HG02610 (cell line): ENCODE results near the gene MRPL22.
"Not testable (repeated sequence)": the region's sequence is repeated elsewhere in the genome, so short reads cannot be mapped to it uniquely, and the experiment has no call there.

ENCODE experiments used
- ATAC-seq: cut with Tn5 transposase; IDR thresholded peaks from one replicate; pipeline ENCODE4 v1.9.1; 2021; ENCODE audit warnings: mild to moderate bottlenecking, moderate library complexity; ENCODE audit not compliant: unreplicated experiment

The MRPL22 gene

DNA sequence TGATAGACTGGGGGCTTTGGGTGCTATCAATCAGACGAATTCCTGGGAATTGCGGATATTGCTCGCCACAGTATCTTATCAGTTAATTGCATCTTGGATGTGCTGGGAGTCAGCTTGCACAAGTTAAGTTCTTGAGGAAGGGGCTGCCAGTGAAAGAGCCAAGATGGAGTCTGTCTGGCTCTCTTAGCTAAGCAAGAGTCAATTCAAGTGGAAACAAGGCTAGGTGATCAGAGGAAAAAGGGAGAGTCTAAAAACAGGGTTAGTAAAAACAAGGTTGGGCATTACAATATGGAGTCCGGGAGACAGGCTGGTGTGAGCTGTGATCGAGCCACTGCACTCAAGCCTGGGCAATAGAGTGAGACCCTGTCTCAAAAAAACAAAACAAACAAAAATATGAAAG lies 1.5 kb upstream of the MRPL22 start:
- ATAC-seq: not testable (repeated sequence)

DNA sequence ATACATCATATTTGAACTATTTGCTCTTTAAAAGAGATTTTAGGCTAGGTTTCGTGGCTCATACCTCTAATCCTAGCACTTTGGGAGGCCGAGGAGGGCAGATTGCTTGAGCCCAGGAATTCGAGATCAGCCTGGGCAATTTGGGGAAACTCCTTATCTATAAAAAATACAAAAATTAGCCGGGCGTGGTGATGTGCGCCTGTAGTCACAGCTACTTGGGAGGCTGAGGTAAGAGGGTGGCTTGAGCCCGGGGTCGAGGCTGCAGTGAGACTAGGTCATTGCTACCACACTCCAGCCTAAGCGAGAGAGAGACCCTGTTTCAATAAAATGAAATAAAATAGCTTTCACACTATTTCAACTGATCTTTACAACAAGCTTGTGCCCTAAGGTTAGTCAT lies 500 bp upstream of the MRPL22 start:
- ATAC-seq: no peak

DNA sequence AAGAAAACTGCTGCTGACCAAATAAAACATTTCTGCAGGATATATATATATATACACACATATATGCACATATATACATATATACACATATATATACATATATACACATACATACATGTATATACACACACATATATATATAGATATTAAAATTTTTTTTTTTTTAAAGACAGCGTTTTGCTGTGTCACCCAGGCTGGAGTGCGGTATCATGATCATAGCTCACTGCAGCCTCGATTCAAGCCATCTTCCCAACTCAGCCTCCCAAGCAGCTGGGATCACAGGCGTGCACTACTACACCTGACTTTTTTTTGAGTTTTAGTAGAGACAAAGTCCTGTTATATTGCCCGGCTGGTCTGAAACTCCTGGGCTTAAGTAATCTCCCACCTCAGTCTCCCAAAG lies 2.7 kb downstream of the MRPL22 start:
- ATAC-seq: no peak

DNA sequence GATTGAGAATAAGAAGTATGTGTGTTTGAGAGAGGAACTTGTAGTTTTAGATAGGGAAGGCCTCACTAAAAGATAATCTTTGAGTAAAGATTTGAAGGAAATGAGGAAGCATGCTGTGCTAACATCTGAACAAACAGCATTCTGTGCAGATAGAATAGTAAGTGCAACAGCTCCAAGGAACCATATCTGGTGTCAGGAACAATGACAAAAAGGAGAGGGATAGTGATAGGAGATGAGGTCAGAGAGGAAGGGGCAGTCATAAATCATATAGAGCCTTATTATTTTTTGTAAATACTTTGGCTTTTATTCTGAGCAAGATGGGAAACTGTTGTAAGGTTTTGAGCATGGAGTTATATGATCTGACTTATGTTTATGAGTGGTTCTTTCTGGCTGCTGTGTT lies 3.8 kb downstream of the MRPL22 start:
- ATAC-seq: no peak

DNA sequence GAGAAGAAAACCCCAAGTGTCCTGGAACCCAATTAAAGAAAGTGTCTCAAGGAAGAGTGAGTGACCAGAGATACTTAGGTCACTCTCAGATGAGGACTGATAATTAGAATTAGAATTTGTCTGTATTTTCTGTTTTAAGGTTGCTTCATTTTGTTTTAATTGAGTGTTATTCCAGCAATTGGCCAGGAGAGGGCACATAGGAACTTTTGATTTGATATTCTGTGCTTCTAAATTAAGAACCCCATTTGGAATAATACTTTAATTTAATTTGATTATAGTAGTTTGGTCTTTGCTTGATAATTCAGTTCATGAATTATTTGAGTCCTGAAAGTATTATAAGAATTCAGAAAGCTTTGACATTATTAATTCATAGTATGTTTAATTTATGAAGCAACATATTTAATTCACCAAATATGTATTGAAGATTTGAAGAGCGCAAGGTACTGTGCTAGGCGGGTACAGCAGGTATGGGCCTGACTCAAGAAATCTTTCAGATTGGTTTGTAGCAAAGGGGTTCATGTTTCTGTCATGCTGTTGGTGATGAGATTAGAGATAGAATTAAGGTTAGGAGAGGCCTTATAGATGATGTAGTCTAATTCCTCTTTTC lies 4.9 kb downstream of the MRPL22 start:
- no peak for ATAC-seq

DNA sequence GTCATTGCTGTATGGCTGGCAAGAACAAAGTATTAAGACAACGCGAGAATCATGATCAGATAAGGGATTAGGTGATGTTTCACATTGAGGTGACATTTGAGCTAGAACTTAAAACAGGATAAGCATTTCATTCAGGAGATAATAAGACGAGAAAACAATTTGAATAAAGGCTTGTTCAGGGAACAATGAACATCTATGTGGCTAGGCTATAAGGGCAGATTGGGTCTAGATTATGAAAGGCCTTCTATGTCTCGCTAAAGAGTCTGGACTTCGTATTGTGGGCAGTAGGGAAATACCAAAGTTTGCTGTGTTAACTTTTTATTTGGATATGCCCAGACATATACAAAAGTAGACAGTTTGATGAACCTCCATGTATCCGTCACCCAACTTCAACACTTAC lies 6.9 kb downstream of the MRPL22 start:
- no peak for ATAC-seq

DNA sequence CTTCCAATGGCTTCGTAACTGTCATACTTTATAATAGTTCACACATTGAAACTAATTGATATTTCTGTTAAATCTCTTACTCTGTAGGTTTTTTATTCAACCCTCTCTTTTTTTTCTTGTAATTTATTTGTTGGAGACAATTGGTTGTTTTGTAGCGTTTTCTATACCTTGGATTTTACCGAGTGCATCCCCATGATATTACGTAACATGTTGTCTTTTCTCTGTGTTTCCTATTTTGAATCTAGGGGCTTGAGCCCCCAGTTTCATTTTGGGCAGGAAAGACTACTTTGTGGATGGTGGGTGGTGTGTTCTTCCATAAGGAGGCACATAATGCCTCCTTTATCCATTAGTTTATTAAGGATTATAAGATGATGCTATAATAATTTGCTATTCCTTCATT lies 7.4 kb downstream of the MRPL22 start:
- ATAC-seq: no peak

DNA sequence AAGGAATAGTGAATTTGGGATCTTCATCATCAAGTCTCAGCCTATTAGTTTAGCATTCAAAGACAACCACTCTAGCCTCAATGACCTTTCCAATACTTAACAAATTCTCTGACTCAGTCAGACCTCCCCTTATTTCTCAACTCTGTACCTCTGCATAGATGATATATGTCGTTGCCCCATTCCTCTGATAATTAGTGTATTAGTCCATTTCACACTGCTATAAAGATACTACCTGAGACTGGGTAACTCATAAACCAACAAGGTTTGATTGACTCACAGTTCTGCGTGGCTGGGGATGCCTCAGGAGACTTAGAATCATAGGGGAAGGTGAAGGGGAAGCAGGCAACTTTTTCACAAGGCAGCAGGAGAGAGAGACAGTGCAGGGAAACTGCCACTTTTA lies 8.9 kb downstream of the MRPL22 start:
- no peak for ATAC-seq

DNA sequence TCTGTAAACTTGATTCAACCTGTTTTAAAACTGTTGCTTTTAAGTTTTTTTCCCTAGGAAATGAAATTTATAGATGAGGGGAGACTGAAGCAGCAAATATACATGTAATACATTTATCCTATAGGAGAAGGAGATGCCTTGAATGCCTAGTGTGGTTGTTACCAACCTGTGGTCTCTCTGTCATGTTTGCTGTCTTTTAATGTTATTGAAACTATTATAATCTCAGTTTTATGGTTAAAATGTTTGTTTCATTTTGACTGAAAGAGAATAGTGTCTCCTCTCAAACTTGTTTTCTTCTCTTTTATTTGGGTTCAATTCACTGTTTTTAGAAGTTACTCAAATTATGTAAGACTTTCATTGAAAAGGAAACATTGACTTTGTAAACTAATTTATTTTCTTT lies 15.8 kb downstream of the MRPL22 start:
- ATAC-seq: no peak

DNA sequence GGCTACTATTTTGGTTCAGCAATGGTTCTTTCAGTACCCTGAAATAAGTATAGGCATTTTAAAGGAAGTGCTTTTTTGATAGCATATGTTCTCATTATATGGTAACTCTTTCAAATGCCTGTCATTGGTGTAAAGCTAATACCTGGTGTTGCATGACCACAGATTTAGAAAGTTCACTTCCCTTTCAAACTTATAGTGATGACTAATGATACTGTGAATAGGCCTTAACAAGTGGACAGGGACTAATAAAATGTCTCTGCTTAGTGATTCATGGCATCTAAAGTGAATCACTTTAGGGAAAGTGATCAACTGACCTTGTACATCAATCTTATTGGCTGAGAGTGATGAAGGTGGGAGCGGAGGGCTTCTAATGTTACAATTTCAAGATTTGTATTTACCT lies 21.6 kb downstream of the MRPL22 start:
- peak; percentile 97 for ATAC-seq

DNA sequence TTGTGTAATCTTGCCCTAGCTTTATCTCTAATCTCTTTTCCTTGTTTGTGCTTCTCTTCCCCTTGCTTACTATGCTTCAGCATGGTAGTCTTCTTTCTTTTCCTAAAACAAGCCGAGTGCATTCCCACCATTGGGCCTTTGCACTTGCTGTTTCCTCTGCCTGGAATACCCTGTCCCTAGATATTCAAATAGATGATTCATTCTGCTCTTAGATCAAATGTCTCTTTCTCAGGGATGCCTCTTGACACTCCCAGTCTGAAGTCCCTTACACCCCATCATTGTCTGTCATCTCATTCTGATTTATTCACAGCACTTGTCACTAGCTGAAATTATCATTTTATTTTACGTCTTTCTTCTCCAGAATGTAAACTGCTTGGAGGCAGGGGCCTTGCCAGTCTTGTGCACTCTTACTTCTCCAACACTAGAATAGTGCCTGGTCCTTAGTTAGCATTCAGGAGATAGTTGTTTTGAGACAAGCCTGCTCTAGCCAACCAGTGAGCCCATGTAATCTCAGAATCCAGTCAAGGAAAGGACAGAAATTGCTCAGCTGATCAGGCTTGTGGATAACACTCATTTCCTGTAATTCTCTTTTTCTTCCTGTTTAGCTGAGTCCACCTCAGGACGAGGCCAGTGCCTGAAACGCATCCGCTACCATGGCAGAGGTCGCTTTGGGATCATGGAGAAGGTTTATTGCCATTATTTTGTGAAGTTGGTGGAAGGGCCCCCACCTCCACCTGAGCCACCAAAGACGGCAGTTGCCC lies 25.4 kb downstream of the MRPL22 start:
- no peak for ATAC-seq

DNA sequence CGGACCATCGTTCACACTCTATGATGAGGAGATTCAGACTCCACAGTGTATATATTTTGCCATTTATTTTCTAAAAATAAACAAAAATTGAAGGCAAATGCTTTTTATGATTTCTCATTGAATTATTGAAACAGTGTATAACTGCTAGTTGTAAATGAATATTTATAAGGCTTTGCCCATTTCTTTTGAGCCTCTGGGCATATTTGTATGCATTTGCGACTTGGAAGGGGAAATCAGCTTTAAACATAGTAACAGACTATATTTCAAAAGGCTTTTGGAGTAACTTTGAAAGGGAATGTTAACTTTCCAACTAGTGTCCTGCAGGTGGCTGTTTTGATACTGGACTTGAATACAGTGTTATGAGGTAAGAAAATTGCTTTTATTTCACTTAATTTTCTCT lies 26.0 kb downstream of the MRPL22 start:
- ATAC-seq: no peak

DNA sequence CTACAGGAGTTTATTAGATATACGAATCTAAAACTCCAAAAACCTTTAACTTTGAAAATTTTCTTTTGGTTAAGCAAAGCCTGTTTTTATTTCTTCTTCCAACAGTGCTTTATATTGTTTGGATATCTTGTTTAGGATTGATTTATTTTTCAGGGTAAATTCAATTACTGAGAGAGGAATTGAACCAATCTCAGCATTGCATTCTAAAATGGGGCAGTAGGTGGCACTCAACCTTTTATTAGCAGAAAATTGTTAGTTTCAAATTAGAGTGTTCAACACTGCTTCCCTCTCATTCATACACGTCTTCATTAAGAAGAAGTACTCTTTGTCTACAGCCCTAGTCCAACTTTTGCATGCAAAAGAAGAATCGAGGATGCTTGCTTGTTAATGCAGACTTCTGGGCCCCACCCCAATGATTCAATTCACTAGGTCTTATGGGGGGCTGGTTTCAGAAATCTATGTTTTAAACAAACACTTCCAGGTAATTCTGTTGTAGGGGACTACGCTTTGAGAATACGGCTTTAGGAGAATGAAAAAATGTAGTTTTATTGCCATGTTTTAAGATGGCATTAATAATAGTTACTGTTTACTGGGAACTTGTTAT lies 26.6 kb downstream of the MRPL22 start:
- ATAC-seq: no peak

DNA sequence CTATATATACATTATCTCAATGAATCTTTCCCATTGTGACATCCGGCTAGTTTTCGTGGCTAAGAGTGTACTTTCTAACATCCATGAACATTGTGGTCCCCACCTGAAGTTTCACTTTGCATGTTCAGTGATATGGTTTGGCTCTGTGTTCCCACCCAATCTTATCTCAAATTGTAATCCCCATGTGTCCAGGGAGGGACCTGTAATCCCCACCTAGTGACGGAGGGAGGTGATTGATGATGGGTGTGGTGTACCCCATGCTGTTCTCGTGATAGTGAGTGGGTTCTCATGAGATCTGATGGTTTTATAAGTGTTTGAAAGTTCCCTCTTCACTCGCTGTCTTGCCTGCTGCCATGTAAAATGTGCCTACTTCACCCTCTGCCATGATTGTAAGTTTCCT lies 28.1 kb downstream of the MRPL22 start:
- no peak for ATAC-seq

DNA sequence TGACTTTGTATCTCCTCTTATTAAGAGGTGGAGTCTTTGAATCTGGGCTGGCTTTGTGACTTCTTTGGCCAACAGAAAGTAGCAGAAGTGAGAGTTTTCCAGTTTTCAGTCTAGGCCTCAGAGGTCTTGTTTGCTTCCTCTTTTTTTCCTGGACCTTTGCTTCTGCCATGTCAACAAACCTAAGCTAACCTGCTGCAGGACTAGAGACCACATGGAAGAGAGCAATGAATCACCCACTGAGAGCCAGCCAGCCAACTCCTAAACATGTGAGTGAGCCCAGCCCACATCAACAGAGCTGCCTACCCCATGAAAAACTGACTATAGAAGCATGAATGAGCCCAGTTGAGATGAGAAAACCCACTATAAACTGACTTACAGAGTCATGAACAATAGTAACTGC lies 29.9 kb downstream of the MRPL22 start:
- no peak for ATAC-seq

DNA sequence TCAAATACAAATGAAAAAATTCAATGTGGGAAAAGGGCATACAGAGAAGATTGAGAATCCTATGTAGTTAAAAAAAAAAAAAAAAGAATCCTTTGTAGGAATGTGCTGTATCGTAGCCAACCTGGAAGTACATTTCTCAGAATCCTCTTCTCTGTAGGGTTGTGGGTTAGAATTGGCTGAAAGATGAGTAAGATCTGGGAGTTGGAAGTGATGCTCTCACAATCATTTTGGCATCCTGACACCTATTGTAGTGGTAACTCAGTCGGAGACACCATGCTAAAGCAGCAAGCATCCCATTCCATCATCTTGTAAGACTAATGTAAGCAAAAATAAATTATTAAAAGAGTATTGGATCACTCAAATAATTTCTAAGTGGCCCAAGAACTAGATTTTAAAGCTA lies 30.6 kb downstream of the MRPL22 start:
- no peak for ATAC-seq

DNA sequence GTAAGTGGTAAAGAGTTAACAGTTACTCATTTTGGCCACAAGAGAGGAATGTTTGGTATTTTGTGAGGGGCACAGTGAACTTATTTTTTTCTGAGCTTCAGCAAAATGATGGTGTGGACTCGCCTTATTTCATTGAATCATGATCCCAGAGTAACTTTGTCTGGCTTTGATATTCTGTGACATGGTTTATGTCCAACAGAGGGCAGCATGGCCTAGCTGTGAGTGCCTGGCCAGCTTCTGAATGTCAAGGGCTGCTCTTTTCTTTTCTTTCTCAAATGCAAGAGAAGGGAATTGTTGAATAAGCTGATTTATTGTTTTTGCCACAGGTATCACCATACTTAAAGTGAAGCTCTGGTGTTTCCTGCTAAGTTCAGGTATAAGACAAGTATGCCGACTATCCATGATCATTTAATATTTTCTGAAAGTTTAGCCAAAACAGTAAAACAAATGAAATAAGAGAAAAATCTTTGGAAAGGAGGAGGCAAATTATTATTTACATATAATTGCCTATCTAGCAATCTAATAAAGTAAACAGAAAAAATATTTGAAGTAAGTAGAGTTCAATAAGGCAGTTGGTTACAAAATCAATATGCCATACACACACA lies 31.7 kb downstream of the MRPL22 start:
- ATAC-seq: no peak

DNA sequence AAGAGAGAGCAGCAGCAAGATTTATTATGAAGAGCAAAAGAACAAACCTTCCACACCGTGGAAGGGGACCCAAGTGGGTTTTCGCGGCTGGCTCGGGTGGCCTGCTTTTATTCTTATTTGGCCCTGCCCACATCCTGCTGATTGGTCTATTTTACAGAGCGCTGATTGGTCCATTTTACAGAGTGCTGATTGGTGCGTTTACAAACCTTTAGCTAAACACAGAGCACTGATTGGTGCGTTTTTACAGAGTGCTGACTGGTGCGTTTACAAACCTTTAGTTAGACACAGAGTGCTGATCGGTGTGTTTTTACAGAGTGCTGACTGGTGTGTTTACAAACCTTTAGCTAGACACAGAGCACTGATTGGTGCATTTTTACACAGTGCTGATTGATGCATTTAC lies 35.2 kb downstream of the MRPL22 start:
- not testable (repeated sequence) for ATAC-seq

DNA sequence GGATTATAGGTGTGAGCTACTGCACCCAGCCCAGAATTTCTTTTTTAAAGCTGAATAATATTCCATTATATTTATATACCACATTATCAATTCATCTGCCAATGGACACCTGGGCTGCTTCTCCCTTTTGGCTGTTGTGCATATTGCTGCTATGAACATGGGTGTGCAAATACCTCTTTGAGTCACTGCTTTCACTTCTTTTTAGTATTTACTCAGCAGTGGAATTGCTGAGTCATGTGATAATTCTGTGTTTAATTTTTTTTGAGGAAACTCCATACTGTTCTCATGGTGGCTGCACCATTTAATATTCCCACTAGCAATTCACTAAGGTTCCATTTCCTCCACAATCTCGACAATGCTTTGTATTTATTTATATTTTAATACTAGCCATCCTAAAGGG lies 36.5 kb downstream of the MRPL22 start:
- ATAC-seq: peak; percentile 52

DNA sequence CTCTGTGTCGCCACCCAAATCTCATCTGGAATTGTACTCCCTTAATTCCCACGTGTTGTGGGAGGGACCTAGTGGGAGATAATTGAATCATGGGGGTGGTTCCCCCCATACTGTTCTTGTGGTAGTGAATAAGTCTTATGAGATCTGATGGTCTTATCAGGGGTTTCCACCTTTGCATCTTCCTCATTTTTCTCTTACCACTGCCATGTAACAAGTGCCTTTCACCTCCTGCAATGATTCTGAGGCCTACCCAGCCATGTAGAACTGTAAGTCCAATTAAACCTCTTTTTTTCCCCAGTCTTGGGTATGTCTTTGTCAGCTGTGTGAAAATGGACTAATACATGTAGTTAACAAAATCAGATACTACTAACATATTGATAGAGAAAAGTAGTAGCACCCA lies 37.4 kb downstream of the MRPL22 start:
- ATAC-seq: not testable (repeated sequence)

DNA sequence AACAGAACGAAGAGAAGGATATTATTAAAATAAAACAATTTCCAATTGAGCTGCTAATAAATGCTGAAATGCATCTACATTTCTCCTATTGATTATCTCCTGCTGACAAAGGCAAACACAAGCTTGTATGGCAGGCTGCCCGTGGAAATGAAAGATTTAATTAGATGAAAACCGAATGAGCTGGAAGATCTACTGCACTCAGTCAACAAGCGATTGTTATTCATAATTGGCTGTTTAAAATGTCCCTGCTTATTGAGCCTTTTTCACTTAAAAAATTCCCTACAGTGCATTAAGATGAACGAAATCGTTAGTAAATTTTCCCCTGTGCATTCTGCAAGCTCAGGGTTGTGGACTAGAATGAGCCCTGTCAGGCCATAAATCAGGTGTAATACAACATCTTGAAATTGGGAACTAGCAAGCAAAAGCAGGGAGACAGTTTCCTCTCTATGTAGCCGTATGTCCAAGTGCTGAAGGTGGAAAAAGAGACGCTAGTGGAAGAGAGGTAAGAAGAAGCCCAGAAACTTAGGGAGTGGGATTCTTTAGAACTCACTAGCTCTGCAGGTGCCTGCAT lies 44.2 kb downstream of the MRPL22 start:
- ATAC-seq: no peak

DNA sequence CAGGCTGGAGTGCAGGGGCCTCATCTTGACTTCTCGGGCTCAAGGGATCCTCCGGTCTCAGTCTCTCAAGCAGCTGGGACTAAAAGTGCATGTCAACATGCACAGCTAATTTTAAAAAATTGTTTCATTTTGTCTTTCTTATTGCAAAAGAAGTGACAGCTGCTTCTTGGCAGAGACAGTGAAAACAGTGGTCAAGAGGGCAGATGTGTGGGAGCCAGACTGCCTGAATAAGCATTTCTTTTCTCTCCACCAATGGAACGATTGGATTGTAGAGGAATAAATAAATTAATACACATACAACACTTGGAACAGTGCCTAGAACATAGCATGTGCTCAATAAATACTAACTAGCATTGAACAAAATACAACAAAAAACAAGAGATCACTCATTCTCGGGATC lies 45.3 kb downstream of the MRPL22 start:
- no peak for ATAC-seq
